GM23248 (cell line): ENCODE data around the gene SEMA3G.

ENCODE experiments used
- EZH2 ChIP-seq: fragments of 200-600 bp; sonication (generic); IDR thresholded peaks from 2 replicates; pipeline ENCODE4 v1.6.1; 2018; ENCODE audit warnings: antibody characterized with exemption, mild to moderate bottlenecking; ENCODE audit not compliant: insufficient read depth, poor library complexity, severe bottlenecking
- EZH2phosphoT487 ChIP-seq: fragments of 200-600 bp; sonication (generic); IDR thresholded peaks from 2 replicates; pipeline ENCODE4 v1.6.1; 2018; ENCODE audit warnings: antibody characterized with exemption, moderate library complexity, mild to moderate bottlenecking, low read depth; ENCODE audit not compliant: insufficient read depth

GRCh38 chr3:52393959-52394670 lies 50.8 kb downstream of the SEMA3G start:
- TF ChIP-seq EZH2: no peak
- no peak for TF ChIP-seq EZH2phosphoT487
